K562 (cell line): ENCODE measurements around the gene SAE1. TPM values are rescaled to one million over a fixed set of nuclear protein-coding genes. Genes with fewer than 3 reads are reported as not detected.

Experiments used
- CHAMP1 ChIP-seq: fragments of 450-650 bp; IDR thresholded peaks from 2 replicates; pipeline ENCODE4 v1.6.1; 2016; ENCODE audit warnings: mild to moderate bottlenecking
- CTBP1 ChIP-seq: fragments of 450-650 bp; IDR thresholded peaks from 2 replicates; pipeline ENCODE4 v1.6.1; 2016; ENCODE audit warnings: borderline replicate concordance
- E2F3 ChIP-seq: fragments of 250-450 bp; sonication (Bioruptor Pico); IDR thresholded peaks from 2 replicates; pipeline ENCODE4 v1.4.0; 2020; ENCODE audit warnings: mild to moderate bottlenecking
- ETV1 ChIP-seq: fragments of 450-650 bp; conservative IDR thresholded peaks from 2 replicates; pipeline ENCODE4 v1.6.1; 2016; ENCODE audit warnings: missing genetic modification characterization, control low read depth, low read depth, missing compliant biosample characterization
- ETV5 ChIP-seq: sonication (generic); formaldehyde crosslinking; IDR thresholded peaks from 2 replicates; pipeline ENCODE4 v1.4.0; 2020; ENCODE audit warnings: low read depth, mild to moderate bottlenecking, missing genetic modification reagents
- NCOA6 ChIP-seq: fragments of 450-650 bp; IDR thresholded peaks from 2 replicates; pipeline ENCODE4 v1.6.1; 2017; ENCODE audit warnings: mild to moderate bottlenecking
- NFE2 ChIP-seq: IDR thresholded peaks from 2 replicates; pipeline ENCODE4 v1.6.1; 2014; ENCODE audit warnings: antibody characterized with exemption, low read depth
- SMARCA4 ChIP-seq: fragments of 450-650 bp; IDR thresholded peaks from 2 replicates; pipeline ENCODE4 v1.6.1; 2016
- SREBF2 ChIP-seq: sonication (generic); formaldehyde crosslinking; IDR thresholded peaks from 2 replicates; pipeline ENCODE4 v1.4.0; 2020; ENCODE audit warnings: mild to moderate bottlenecking, missing genetic modification reagents
- TBL1XR1 ChIP-seq, 2 experiments: IDR thresholded peaks; 2 replicates each; pipeline ENCODE4 v1.6.1; 2012; ENCODE audit warnings: improper control_type of control experiment in 2 of 2, low read length in 2 of 2, mild to moderate bottlenecking in 1 of 2
- ZKSCAN8 ChIP-seq: fragments of 200-800 bp; sonication (Bioruptor generic); IDR thresholded peaks from 2 replicates; pipeline ENCODE4 v1.6.1; 2016; ENCODE audit warnings: missing genetic modification characterization, missing compliant biosample characterization
- polyA plus RNA-seq, 8 experiments: library from polyadenylated mRNA; depleted of rRNA in 4 of 8; stranded (reverse) in 5 of 8; unstranded in 3 of 8; fragments of >200 nt; fragmentation: Nextera tagmentation in 2 of 8; fragmentation: Illumina TruSeq in 1 of 8; extraction: Ambion mirVana in 2 of 8; extraction: Trizol in 1 of 8; gene quantifications; 2 replicates each; pipeline versions ENCODE4 v1.2.1 to v1.2.3, GENCODE V29; 2011 to 2014; ENCODE audit warnings: inconsistent platforms in 1 of 8, missing spikeins in 1 of 8
- total RNA-seq, 7 experiments: library from RNA; depleted of rRNA in 6 of 7; stranded (reverse); fragments of >200 nt in 6 of 7; fragmentation: Illumina TruSeq in 2 of 7; extraction: Trizol in 2 of 7; gene quantifications; 2 replicates each; pipeline versions ENCODE4 v1.2.1 to v1.2.3, GENCODE V29; 2011 to 2021; ENCODE audit warnings: low replicate concordance in 1 of 7
- TF ChIP-seq, protein P1 (sequence below): fragments of 200-800 bp; sonication (Bioruptor generic); IDR thresholded peaks from 2 replicates; pipeline ENCODE4 v1.6.1; 2017; ENCODE audit warnings: missing genetic modification characterization, missing compliant biosample characterization
- TF ChIP-seq, protein P2 (sequence below): fragments of 450-650 bp; formaldehyde crosslinking; IDR thresholded peaks from 2 replicates; pipeline ENCODE4 v1.4.0; 2020; ENCODE audit warnings: mild to moderate bottlenecking
- TF ChIP-seq, protein P3 (sequence below): fragments of 450-650 bp; IDR thresholded peaks from 2 replicates; pipeline ENCODE4 v1.6.1; 2016; ENCODE audit warnings: low read depth

SAE1 gene
- total and polyA plus RNA-seq, 9 of the 15 experiments (the other 6 are each of a cell fraction or from before 2014, with no cell fraction given): 82.8 to 299 (median 217) TPM

DNA sequence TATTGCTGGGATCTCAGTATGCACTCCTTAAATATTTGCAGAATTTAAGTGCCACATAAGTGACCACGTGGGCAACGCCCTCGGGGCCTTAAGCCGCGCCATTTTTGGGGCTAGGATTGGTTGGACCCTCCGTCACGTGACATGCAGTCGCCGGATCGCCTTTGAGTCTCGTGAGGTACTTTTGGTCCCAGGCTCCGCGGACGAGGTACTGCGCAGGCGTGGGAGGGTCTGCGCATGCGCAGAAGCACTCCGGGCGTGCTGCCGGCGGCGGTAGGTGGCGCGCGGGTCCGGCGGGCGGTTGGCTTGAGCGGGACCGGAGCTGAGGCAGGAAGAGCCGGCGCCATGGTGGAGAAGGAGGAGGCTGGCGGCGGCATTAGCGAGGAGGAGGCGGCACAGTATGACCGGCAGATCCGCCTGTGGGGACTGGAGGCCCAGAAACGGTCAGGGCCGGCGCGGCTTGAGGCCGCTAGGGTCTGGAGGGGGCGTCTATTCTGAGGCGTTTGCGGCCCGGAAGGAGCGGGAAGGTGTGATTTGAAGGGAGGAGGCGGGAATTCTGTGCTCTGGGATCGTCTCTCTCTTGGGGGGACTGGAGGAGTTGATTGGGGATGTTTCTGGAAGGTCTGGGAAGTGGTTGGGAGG, at the start of gene SAE1 (continued):
- peak; percentile 33; the same call in 1 of the 2 replicates for TF ChIP-seq CTBP1
- peak; percentile 99 for TF ChIP-seq CHAMP1
- no peak for TF ChIP-seq NCOA6
- TF ChIP-seq, protein P1, sequence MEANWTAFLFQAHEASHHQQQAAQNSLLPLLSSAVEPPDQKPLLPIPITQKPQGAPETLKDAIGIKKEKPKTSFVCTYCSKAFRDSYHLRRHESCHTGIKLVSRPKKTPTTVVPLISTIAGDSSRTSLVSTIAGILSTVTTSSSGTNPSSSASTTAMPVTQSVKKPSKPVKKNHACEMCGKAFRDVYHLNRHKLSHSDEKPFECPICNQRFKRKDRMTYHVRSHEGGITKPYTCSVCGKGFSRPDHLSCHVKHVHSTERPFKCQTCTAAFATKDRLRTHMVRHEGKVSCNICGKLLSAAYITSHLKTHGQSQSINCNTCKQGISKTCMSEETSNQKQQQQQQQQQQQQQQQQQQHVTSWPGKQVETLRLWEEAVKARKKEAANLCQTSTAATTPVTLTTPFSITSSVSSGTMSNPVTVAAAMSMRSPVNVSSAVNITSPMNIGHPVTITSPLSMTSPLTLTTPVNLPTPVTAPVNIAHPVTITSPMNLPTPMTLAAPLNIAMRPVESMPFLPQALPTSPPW (CRISPR knock-in tag): peak; percentile 54; the same call in 1 of the 2 replicates
- TF ChIP-seq E2F3 (CRISPR knock-in tag): peak; percentile 93
- no peak for TF ChIP-seq SMARCA4
- no peak for TF ChIP-seq NFE2
- TF ChIP-seq, protein P2, sequence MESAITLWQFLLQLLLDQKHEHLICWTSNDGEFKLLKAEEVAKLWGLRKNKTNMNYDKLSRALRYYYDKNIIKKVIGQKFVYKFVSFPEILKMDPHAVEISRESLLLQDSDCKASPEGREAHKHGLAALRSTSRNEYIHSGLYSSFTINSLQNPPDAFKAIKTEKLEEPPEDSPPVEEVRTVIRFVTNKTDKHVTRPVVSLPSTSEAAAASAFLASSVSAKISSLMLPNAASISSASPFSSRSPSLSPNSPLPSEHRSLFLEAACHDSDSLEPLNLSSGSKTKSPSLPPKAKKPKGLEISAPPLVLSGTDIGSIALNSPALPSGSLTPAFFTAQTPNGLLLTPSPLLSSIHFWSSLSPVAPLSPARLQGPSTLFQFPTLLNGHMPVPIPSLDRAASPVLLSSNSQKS (CRISPR knock-in tag): no peak
- TF ChIP-seq, protein P3, sequence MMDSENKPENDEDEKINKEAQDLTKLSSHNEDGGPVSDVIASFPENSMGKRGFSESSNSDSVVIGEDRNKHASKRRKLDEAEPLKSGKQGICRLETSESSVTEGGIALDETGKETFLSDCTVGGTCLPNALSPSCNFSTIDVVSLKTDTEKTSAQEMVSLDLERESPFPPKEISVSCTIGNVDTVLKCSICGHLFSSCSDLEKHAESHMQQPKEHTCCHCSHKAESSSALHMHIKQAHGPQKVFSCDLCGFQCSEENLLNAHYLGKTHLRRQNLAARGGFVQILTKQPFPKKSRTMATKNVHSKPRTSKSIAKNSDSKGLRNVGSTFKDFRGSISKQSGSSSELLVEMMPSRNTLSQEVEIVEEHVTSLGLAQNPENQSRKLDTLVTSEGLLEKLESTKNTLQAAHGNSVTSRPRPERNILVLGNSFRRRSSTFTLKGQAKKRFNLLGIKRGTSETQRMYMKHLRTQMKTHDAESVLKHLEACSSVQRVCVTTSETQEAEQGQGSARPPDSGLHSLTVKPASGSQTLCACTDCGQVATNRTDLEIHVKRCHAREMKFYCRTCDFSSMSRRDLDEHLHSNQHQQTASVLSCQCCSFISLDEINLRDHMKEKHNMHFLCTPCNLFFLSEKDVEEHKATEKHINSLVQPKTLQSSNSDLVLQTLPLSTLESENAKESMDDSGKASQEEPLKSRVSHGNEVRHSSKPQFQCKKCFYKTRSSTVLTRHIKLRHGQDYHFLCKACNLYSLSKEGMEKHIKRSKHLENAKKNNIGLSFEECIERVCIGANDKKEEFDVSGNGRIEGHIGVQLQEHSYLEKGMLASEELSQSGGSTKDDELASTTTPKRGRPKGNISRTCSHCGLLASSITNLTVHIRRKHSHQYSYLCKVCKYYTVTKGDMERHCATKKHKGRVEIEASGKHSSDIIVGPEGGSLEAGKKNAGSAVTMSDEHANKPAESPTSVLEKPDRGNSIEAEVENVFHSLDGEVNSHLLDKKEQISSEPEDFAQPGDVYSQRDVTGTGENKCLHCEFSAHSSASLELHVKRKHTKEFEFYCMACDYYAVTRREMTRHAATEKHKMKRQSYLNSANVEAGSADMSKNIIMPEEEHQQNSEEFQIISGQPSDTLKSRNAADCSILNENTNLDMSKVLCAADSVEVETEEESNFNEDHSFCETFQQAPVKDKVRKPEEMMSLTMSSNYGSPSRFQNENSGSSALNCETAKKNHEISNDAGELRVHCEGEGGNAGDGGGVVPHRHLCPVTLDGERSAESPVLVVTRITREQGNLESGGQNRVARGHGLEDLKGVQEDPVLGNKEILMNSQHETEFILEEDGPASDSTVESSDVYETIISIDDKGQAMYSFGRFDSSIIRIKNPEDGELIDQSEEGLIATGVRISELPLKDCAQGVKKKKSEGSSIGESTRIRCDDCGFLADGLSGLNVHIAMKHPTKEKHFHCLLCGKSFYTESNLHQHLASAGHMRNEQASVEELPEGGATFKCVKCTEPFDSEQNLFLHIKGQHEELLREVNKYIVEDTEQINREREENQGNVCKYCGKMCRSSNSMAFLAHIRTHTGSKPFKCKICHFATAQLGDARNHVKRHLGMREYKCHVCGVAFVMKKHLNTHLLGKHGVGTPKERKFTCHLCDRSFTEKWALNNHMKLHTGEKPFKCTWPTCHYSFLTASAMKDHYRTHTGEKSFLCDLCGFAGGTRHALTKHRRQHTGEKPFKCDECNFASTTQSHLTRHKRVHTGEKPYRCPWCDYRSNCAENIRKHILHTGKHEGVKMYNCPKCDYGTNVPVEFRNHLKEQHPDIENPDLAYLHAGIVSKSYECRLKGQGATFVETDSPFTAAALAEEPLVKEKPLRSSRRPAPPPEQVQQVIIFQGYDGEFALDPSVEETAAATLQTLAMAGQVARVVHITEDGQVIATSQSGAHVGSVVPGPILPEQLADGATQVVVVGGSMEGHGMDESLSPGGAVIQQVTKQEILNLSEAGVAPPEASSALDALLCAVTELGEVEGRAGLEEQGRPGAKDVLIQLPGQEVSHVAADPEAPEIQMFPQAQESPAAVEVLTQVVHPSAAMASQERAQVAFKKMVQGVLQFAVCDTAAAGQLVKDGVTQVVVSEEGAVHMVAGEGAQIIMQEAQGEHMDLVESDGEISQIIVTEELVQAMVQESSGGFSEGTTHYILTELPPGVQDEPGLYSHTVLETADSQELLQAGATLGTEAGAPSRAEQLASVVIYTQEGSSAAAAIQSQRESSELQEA: no peak
- no peak; the same call in none of the 2 replicates for TF ChIP-seq ETV5 (CRISPR knock-in tag)
- peak in 1 of 2 experiments; percentile 3; a peak in 1 of 4 replicates for TF ChIP-seq TBL1XR1 (IDR thresholded peaks at IDR 0.05; ENCODE audit: low read length in 2 of 2)
- no peak for TF ChIP-seq SREBF2 (CRISPR knock-in tag)
- TF ChIP-seq ZKSCAN8 (CRISPR knock-in tag): no peak
- peak; percentile 70 for TF ChIP-seq ETV1 (tag)
